Fibroblast of the conjunctiva (primary cell): ENCODE results near the gene MCU.

ENCODE experiments used
- DNase-seq: peaks from one replicate; pipeline ENCODE4 v3.0.0-alpha.2; 2010; ENCODE audit warnings: low read depth

The MCU gene

GRCh38 chr10:72846238-72846637, 154.3 kb downstream of the MCU start:
- DNase-seq: peak; percentile 44

GRCh38 chr10:72847681-72848080, 155.7 kb downstream of the MCU start:
- DNase-seq: no peak

GRCh38 chr10:72850861-72851260, 158.9 kb downstream of the MCU start:
- no peak for DNase-seq

GRCh38 chr10:72851509-72851908, 159.6 kb downstream of the MCU start:
- DNase-seq: no peak

- DNase-seq: no peak
Measured at GRCh38 chr10:72852508-72852907, 160.6 kb downstream of the MCU start.

GRCh38 chr10:72855129-72855528, 163.2 kb downstream of the MCU start:
- DNase-seq: no peak

GRCh38 chr10:72855790-72856189, 163.8 kb downstream of the MCU start:
- no peak for DNase-seq

- no peak for DNase-seq
Measured at GRCh38 chr10:72858067-72858466, 166.1 kb downstream of the MCU start.

GRCh38 chr10:72862957-72863356, 171.0 kb downstream of the MCU start:
- no peak for DNase-seq

- peak; percentile 10 for DNase-seq
Measured at GRCh38 chr10:72875250-72876055, 183.5 kb downstream of the MCU start.

GRCh38 chr10:72879245-72879644, 187.3 kb downstream of the MCU start:
- no peak for DNase-seq

- no peak for DNase-seq
Measured at GRCh38 chr10:72881291-72881690, 189.3 kb downstream of the MCU start.

- DNase-seq: no peak
Measured at GRCh38 chr10:72883861-72884260, 191.9 kb downstream of the MCU start.

- DNase-seq: no peak
Measured at GRCh38 chr10:72885953-72886352, 194.0 kb downstream of the MCU start.

GRCh38 chr10:72886621-72887020, 194.7 kb downstream of the MCU start:
- no peak for DNase-seq

GRCh38 chr10:72887043-72887442, 195.1 kb downstream of the MCU start:
- DNase-seq: no peak

- no peak for DNase-seq
Measured at GRCh38 chr10:72888151-72888638, 196.3 kb downstream of the MCU start.

- DNase-seq: no peak
Measured at GRCh38 chr10:72889391-72889831, 197.5 kb downstream of the MCU start.

- no peak for DNase-seq
Measured at GRCh38 chr10:72890086-72890485, 198.1 kb downstream of the MCU start.

- DNase-seq: no peak
Measured at GRCh38 chr10:72893136-72893798, 201.3 kb downstream of the MCU start, which contains the start of gene OIT3. Gene OIT3 (plus strand): TSS chr10:72893739. CDS start chr10:72893799, 60 bp downstream.

GRCh38 chr10:72895236-72895850, 203.4 kb downstream of the MCU start:
- DNase-seq: no peak

- DNase-seq: no peak
Measured at GRCh38 chr10:72898616-72899015, 206.7 kb downstream of the MCU start.

- no peak for DNase-seq
Measured at GRCh38 chr10:72899545-72899944, 207.6 kb downstream of the MCU start.
